ENCODE results near the gene PPP3CB. TPM values are rescaled to one million over a fixed set of nuclear protein-coding genes. Genes with fewer than 3 reads are reported as not detected.
A peak's percentile ranks its signal among the peaks of the same experiment; 100 is the strongest.

The PPP3CB gene
- total and polyA plus RNA-seq, 2 experiments from 2014 or later = 11.8 to 41.4 TPM

- Histone ChIP-seq H3K27ac (no peak overlapping the region), H3K9me2 (replicated peaks; ENCODE audit: insufficient read depth) (no peaks in the 10 kb centered on the region), H3K9me3 (ENCODE audit: low read depth) (no peaks in the 10 kb centered on the region), H4K20me1 (ENCODE audit: insufficient read depth, poor library complexity, severe bottlenecking) (no peaks in the 10 kb centered on the region), H3K4me2 (peak overlapping the region; percentile 32), H2AFZ (no peak overlapping the region), H3K4me1 (ENCODE audit: insufficient read depth) (peaks cover 7% of the 10 kb centered on the region), H3K27me3 (no peaks in the 10 kb centered on the region), H3K36me3 (replicated peaks; ENCODE audit: insufficient read depth, low read depth) (no peaks in the 10 kb centered on the region), H3K79me2 (no peaks in the 10 kb centered on the region), H3K4me3 (no peak overlapping the region)
- DNase-seq (ENCODE audit: low spot score) = no peak
- TF ChIP-seq EZH2 (IDR thresholded peaks at IDR 0.05; ENCODE audit: borderline replicate concordance) (no peak), CTCF (IDR thresholded peaks at IDR 0.05; ENCODE audit: poor library complexity) (no peak), EZH2phosphoT487 (IDR thresholded peaks at IDR 0.05; ENCODE audit: low read depth, severe bottlenecking, unreplicated experiment) (no peak)
- WGBS (ENCODE audit: low lambda C conversion rate, missing lambda C conversion rate) = 58% methylated on average over 2 of the region's 2 CpGs
Observed at GRCh38 chr10:73432646-73433537, 62.9 kb downstream of the PPP3CB start.

GRCh38 chr10:73426318-73426717, 69.5 kb downstream of the PPP3CB start:
- Histone ChIP-seq H3K4me3 (no peak overlapping the region), H3K4me2 (no peak overlapping the region), H3K9me2 (replicated peaks; ENCODE audit: insufficient read depth) (no peaks in the 10 kb centered on the region), H3K4me1 (ENCODE audit: insufficient read depth) (no peaks in the 10 kb centered on the region), H3K27me3 (no peaks in the 10 kb centered on the region), H3K79me2 (no peaks in the 10 kb centered on the region), H3K9me3 (ENCODE audit: low read depth) (no peaks in the 10 kb centered on the region), H4K20me1 (ENCODE audit: insufficient read depth, poor library complexity, severe bottlenecking) (no peaks in the 10 kb centered on the region), H3K27ac (no peak overlapping the region), H2AFZ (no peak overlapping the region), H3K36me3 (replicated peaks; ENCODE audit: insufficient read depth, low read depth) (peaks cover 4% of the 10 kb centered on the region)
- DNase-seq (ENCODE audit: low spot score) = no peak
- TF ChIP-seq EZH2 (IDR thresholded peaks at IDR 0.05; ENCODE audit: borderline replicate concordance) = no peak
- TF ChIP-seq CTCF (IDR thresholded peaks at IDR 0.05; ENCODE audit: poor library complexity) = no peak
- WGBS (ENCODE audit: low lambda C conversion rate, missing lambda C conversion rate) = 97% methylated on average over 4 of the region's 4 CpGs

GRCh38 chr10:73424478-73424877, 71.3 kb downstream of the PPP3CB start:
- TF ChIP-seq EZH2phosphoT487 (IDR thresholded peaks at IDR 0.05; ENCODE audit: low read depth, severe bottlenecking, unreplicated experiment) (no peak), CTCF (IDR thresholded peaks at IDR 0.05; ENCODE audit: poor library complexity) (no peak), EZH2 (IDR thresholded peaks at IDR 0.05; ENCODE audit: borderline replicate concordance) (no peak)
- no peak for DNase-seq (ENCODE audit: low spot score)
- Histone ChIP-seq H3K4me2 (no peak overlapping the region), H3K27me3 (no peaks in the 10 kb centered on the region), H3K4me3 (no peak overlapping the region), H3K4me1 (ENCODE audit: insufficient read depth) (no peaks in the 10 kb centered on the region), H4K20me1 (ENCODE audit: insufficient read depth, poor library complexity, severe bottlenecking) (no peaks in the 10 kb centered on the region), H3K79me2 (no peaks in the 10 kb centered on the region), H3K9me2 (replicated peaks; ENCODE audit: insufficient read depth) (no peaks in the 10 kb centered on the region), H3K36me3 (replicated peaks; ENCODE audit: insufficient read depth, low read depth) (peaks cover 4% of the 10 kb centered on the region), H3K27ac (no peak overlapping the region), H2AFZ (no peak overlapping the region), H3K9me3 (ENCODE audit: low read depth) (no peaks in the 10 kb centered on the region)
- 71% methylated on average over 3 of the region's 3 CpGs for WGBS (ENCODE audit: low lambda C conversion rate, missing lambda C conversion rate)
